ENCODE data around the gene RSPH6A. TPM values are rescaled to one million over a fixed set of nuclear protein-coding genes. Genes with fewer than 3 reads are reported as not detected.
A peak's percentile ranks its signal among the peaks of the same experiment; 100 is the strongest.

Gene RSPH6A
- total RNA-seq, 4 donors from 2014 or later = 0.50 to 8.9 (median 3.9) TPM

GRCh38 chr19:45767881-45768654 is 47.0 kb downstream of the RSPH6A start:
- no peak for TF ChIP-seq CTCF (IDR thresholded peaks at IDR 0.05)
- peak in 1 of 2 donors; percentile 88 for TF ChIP-seq POLR2A (IDR thresholded peaks at IDR 0.05)
- 2% methylated on average over 20 of the region's 102 CpGs; no CpG with 5 or more reads in 1 of the 2 donors for WGBS, 2 donors
- H3K27me3 ChIP-seq = no peaks in the 10 kb centered on the region
- H3K27ac ChIP-seq = peak overlapping the region; percentile 91 to 96 (median 95)
- intact Hi-C loops (cut with DNase I) = loop anchor here (10.0 kb wide), 1 partner anchor 53 kb away; no protein-coding TSS in a partner anchor
- H3K36me3 ChIP-seq = peaks cover 0 to 4% of the 10 kb centered on the region in 2 donors
- DNase-seq = peak; percentile 86 to 87
- peak overlapping the region; percentile 15 to 93 (median 59) for H3K4me3 ChIP-seq (replicated peaks in 1 of 3)
- H3K9me3 ChIP-seq = no peaks in the 10 kb centered on the region
- H3K4me1 ChIP-seq = peaks cover 33 to 43% of the 10 kb centered on the region in 2 donors

- intact Hi-C loops (cut with DNase I) = loop anchor here (10.0 kb wide), 1 partner anchor 53 kb away; no protein-coding TSS in a partner anchor
- peak; percentile 78 to 83 for DNase-seq
- TF ChIP-seq POLR2A (IDR thresholded peaks at IDR 0.05) (peak; percentile 46 to 77), CTCF (IDR thresholded peaks at IDR 0.05) (no peak)
- Histone ChIP-seq H3K36me3 (peaks cover 0 to 3% of the 10 kb centered on the region in 2 donors), H3K4me1 (peaks cover 33 to 43% of the 10 kb centered on the region in 2 donors), H3K4me3 (replicated peaks in 1 of 3) (peak overlapping the region; percentile 15 to 93 (median 59)), H3K27me3 (no peaks in the 10 kb centered on the region), H3K9me3 (no peaks in the 10 kb centered on the region), H3K27ac (peak overlapping the region; percentile 91 to 96 (median 95))
- 6 to 13% methylated on average over 15 to 31 of the region's 31 CpGs for WGBS, 2 donors
Observed at GRCh38 chr19:45767410-45767880, 47.7 kb downstream of the RSPH6A start.

- Histone ChIP-seq H3K4me1 (peaks cover 33 to 43% of the 10 kb centered on the region in 2 donors), H3K27me3 (no peaks in the 10 kb centered on the region), H3K36me3 (peaks cover 0 to 3% of the 10 kb centered on the region in 2 donors), H3K9me3 (no peaks in the 10 kb centered on the region), H3K27ac (peak overlapping the region; percentile 91 to 96 (median 95)), H3K4me3 (replicated peaks in 1 of 3) (peak overlapping the region; percentile 15 to 93 (median 59))
- peak in 1 of 2 donors; percentile 46 for DNase-seq
- WGBS, 2 donors = 15 to 35% methylated on average over 8 to 11 of the region's 24 CpGs
- TF ChIP-seq POLR2A (IDR thresholded peaks at IDR 0.05) = no peak
- no peak for TF ChIP-seq CTCF (IDR thresholded peaks at IDR 0.05)
- intact Hi-C loops (cut with DNase I) = loop anchor here (10.0 kb wide), 1 partner anchor 52 kb away; no protein-coding TSS in a partner anchor
Observed at GRCh38 chr19:45766869-45767346, 48.2 kb downstream of the RSPH6A start.

- Histone ChIP-seq H3K27me3 (no peaks in the 10 kb centered on the region), H3K4me1 (peaks cover 33 to 43% of the 10 kb centered on the region in 2 donors), H3K9me3 (no peaks in the 10 kb centered on the region), H3K4me3 (replicated peaks in 1 of 3) (peak overlapping the region in 2 of 3 donors; percentile 59 to 93), H3K27ac (peak overlapping the region; percentile 91 to 96 (median 95)), H3K36me3 (peaks cover 0 to 3% of the 10 kb centered on the region in 2 donors)
- intact Hi-C loops (cut with DNase I) = loop anchor here (10.0 kb wide), 1 partner anchor 52 kb away; no protein-coding TSS in a partner anchor
- no peak for DNase-seq
- 57 to 70% methylated on average over 2 to 13 of the region's 17 CpGs for WGBS, 2 donors
- TF ChIP-seq POLR2A (IDR thresholded peaks at IDR 0.05) = no peak
- no peak for TF ChIP-seq CTCF (IDR thresholded peaks at IDR 0.05)
Observed at GRCh38 chr19:45766296-45766868, 48.7 kb downstream of the RSPH6A start.
